ENCODE measurements around the gene C6orf15.

The C6orf15 gene

GRCh38 chr6:31112478-31112877, at the start of gene C6orf15:
Gene C6orf15 (minus strand): TSS chr6:31112575. CDS start chr6:31112555, 20 bp downstream.
- no peak for DNase-seq

- no peak for DNase-seq
Observed at GRCh38 chr6:31161216-31162126, 49.1 kb upstream of the C6orf15 start.

- DNase-seq: no peak
Observed at GRCh38 chr6:31158863-31159855, 46.8 kb upstream of the C6orf15 start.

- DNase-seq: peak; percentile 97
Observed at GRCh38 chr6:31158140-31158862, 45.9 kb upstream of the C6orf15 start, which contains the start of gene TCF19. Gene TCF19 (plus strand): TSS chr6:31158589. CDS start chr6:31159470, 881 bp downstream.

- no peak for DNase-seq
Observed at GRCh38 chr6:31157513-31158139, 45.3 kb upstream of the C6orf15 start, which contains the start of gene CCHCR1. Gene CCHCR1 (minus strand): TSS chr6:31157802. CDS start chr6:31157600, 202 bp downstream.

GRCh38 chr6:31156641-31157040, 44.3 kb upstream of the C6orf15 start:
- no peak for DNase-seq

- DNase-seq: no peak
Observed at GRCh38 chr6:31154436-31154835, 42.1 kb upstream of the C6orf15 start.

- DNase-seq: no peak
Observed at GRCh38 chr6:31152781-31153180, 40.4 kb upstream of the C6orf15 start.

- DNase-seq: no peak
Observed at GRCh38 chr6:31149827-31150447, 37.6 kb upstream of the C6orf15 start.

GRCh38 chr6:31145386-31145785, 33.0 kb upstream of the C6orf15 start:
- no peak for DNase-seq

GRCh38 chr6:31144970-31145340, 32.6 kb upstream of the C6orf15 start:
- no peak for DNase-seq

- no peak for DNase-seq
Observed at GRCh38 chr6:31144296-31144969, 32.1 kb upstream of the C6orf15 start.

- no peak for DNase-seq
Observed at GRCh38 chr6:31143148-31143547, 30.8 kb upstream of the C6orf15 start.

- no peak for DNase-seq
Observed at GRCh38 chr6:31142361-31142761, 30.0 kb upstream of the C6orf15 start.

GRCh38 chr6:31140643-31141042, 28.3 kb upstream of the C6orf15 start:
- DNase-seq: no peak

- DNase-seq: no peak
Observed at GRCh38 chr6:31139599-31139998, 27.2 kb upstream of the C6orf15 start.

- no peak for DNase-seq
Observed at GRCh38 chr6:31138982-31139381, 26.6 kb upstream of the C6orf15 start, which contains the start of gene PSORS1C2. Gene PSORS1C2 (minus strand): TSS chr6:31139066. CDS start chr6:31139026, 40 bp downstream.

- no peak for DNase-seq
Observed at GRCh38 chr6:31135710-31136109, 23.3 kb upstream of the C6orf15 start.

- DNase-seq: no peak
Observed at GRCh38 chr6:31132806-31133205, 20.4 kb upstream of the C6orf15 start.

GRCh38 chr6:31131595-31131994, 19.2 kb upstream of the C6orf15 start:
- DNase-seq: no peak

- DNase-seq: no peak
Observed at GRCh38 chr6:31130751-31131150, 18.4 kb upstream of the C6orf15 start.
